KG1 (cell line): ENCODE results near the gene INSRR.

Experiments
- DNase-seq: peaks from one replicate; lab custom pipeline; 2025; lab: John Stamatoyannopoulos, UW

Gene INSRR

DNA sequence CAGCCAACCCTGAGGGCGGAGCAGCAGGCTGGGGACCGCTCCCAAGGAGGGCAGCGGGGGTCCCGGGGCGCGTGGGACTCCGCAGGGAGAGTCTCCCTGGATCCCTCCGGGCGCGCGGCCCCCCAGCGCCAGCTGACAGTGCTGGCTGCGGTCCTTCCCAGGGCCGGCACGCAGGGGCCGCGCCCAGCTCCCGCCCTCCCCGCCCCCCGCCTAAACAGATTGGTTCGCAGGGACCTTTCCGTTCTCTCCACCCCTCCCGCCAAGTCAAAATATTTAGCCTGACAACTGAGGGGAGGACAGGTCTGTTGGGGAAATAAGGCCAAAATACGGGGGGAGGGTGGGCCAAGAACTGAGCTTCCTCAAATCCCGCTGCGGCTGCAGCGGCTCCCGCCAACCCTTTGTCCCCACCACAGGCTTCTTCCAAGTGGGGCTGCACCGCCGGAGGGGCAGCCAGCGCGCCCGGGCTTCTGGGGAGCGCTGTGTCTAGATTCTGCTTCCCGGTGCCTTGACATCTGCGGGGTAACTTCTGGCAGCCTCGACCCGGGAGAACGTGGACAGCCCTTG lies at the start of gene INSRR:
Gene INSRR, minus strand, starts transcription at position 159 of the 564 bp plus-strand sequence. CDS start 496 bp downstream, outside the sequence.
- no peak for DNase-seq

DNA sequence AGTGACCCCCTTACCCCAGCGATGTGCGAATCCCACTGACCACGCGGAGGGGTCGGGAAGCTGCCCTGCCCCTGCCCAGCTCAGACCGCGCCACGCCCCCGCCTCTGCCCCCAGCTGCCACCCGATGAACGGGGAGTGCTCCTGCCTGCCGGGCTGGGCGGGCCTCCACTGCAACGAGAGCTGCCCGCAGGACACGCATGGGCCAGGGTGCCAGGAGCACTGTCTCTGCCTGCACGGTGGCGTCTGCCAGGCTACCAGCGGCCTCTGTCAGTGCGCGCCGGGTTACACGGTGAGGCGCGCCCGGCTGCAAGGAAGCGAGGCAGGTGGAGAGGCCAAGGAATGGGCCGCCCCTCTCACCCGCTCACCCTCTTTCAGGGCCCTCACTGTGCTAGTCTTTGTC lies 49.6 kb upstream of the INSRR start:
- DNase-seq: no peak

DNA sequence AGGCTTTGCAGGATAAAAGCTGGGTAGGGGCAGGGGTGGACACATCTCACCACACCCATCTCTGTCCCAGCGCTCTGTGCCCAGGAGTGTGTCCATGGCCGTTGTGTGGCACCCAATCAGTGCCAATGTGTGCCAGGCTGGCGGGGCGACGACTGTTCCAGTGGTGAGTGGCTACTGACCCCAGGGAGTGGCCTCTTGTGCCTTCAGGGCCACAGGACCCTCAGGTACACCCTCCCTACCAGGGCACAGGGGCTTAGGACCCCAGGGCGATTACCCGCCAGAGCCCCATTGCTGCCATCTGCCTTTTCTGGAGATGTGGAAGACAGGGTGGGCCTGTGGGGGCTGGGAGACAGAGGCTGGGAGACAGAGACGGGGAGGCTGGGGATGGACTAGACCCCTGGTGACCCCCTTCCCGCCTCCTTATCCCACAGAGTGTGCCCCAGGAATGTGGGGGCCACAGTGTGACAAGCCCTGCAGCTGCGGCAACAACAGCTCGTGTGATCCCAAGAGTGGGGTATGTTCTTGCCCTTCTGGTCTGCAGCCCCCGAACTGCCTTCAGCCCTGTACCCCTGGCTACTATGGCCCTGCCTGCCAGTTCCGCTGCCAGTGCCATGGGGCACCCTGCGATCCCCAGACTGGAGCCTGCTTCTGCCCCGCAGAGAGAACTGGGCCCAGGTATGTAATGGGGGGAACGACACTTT lies 47.4 kb upstream of the INSRR start:
- DNase-seq: no peak

GRCh38 chr1:156905651-156906050 lies 46.7 kb upstream of the INSRR start:
- no peak for DNase-seq

- DNase-seq: no peak
Measured at GRCh38 chr1:156905176-156905575, 46.3 kb upstream of the INSRR start.

DNA sequence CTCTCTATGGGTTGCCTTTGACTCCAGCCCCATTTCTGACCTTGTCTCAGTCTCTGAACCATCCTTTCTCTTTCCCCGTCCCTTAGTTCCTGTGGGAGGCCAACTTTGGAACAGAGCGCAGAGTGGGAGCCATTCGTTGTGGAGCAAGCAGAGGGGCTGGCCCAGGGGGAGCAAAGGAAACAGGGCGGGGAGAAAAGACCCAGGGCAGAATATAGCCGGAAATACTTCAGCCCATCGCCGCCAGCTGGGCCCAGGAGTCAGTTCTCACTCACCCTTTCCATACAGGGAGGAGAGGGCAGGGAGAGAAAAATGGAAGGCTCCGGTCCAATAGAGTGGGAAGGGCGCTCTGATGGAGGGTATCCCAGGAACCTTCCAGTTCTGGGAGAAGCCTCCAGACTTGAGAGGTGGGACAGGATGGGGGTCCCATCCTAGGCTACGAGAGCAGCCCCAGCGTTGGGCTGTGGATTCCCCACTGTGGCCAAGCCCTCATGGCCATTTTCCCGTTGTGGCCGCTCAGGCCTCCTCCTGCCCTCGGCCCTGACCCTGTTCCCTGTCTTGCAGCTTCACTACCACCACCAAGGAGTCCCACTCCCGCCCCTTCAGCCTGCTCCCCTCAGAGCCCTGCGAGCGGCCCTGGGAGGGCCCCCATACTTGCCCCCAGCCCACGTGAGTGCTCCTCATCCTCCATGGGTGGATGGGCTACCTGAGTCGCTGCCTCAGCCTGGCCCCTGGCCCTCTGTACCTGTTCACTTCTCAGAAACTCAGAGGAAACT lies 45.5 kb upstream of the INSRR start:
- DNase-seq: no peak

- no peak for DNase-seq
Measured at GRCh38 chr1:156903328-156904091, 44.6 kb upstream of the INSRR start.

- DNase-seq: no peak
Measured at GRCh38 chr1:156901966-156902915, 43.3 kb upstream of the INSRR start.

- DNase-seq: no peak
Measured at GRCh38 chr1:156901590-156901900, 42.6 kb upstream of the INSRR start.

DNA sequence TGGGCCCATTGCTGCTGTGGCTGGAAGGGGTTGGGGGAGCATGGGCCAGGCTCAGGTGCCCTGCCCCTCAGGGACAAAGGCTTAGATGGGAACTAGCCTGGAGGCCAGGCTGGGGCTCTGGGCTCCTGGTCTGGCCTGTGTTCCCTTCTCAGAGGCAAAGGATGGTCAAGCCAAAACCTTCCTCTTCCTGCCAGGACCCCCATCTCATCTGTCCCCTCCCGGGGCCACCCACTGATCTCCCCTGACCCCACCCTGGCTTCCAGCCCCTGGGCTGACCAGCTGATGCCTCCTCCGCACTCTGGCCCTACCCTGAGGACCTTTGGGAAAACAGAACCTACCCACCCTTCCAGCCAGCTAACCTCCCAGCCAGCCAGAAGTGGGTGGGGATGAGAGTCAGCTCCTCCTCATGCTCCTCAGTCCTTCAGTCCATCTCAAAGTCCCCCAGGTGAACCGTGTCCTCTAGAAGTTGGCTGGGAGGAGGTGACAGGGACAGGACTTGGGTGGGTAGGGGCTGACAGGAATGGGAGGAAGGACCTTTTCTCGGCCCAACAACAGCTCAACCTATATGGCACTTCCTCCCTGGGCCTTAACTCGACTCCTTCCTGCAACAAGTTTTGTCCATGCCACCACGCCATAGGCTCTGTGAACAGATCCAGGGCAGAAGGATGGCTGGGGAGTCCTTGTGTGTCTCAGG lies 42.1 kb upstream of the INSRR start:
- no peak for DNase-seq

- no peak for DNase-seq
Measured at GRCh38 chr1:156899956-156900718, 41.2 kb upstream of the INSRR start.

DNA sequence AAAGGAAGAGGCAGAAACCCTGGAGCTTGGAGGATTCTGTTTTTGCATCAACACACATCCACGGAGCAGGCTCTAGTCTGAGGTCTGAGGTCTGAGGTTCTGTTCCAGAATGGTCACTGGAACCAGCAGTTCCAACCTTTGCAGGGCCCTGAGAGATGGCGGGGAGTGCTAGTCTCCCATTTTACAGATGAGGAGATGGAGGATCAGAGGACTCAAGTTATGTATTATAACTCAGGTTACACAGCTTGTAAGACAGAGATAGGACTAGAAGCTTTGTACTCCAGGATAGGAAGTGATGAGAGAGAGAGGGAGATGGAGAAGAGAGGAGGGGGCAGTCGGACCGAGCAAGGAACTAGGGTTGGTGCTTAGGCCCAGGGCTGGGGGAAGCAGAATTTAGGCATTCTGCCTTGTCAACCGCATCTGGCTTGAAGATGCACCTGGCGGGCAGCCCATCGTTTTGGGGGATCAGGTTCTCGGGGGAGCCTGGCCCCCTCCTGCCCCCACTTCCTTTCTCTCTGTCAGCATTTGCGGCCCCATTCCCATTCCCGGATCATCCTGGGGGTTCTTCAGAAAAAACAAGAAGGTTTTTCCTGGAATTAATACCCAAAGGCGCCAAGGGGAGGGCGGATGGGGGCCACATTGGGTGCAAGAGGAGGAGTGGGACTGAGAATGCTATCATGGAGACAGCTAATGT lies 40.2 kb upstream of the INSRR start:
- no peak for DNase-seq

DNA sequence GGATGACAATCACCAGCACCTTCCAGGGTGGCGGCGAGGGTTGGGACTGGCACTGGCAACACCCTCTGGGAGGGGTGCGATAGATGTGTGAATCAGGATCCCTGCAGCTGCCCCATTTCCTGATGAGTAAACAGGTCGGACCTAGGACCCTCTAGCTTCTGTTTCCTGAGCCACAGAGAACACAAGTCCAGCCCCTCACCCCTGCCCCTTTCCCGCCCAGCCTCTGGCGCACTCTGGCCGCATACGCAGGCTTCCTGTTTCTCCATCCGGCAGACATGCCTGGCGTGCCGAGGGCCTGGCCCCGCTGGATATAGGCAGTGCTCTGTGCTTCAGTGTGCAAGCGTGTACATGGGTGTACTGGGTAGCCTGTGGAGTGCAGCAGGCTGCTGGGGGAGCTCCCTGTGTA lies 39.2 kb upstream of the INSRR start:
- peak; percentile 29 for DNase-seq

DNA sequence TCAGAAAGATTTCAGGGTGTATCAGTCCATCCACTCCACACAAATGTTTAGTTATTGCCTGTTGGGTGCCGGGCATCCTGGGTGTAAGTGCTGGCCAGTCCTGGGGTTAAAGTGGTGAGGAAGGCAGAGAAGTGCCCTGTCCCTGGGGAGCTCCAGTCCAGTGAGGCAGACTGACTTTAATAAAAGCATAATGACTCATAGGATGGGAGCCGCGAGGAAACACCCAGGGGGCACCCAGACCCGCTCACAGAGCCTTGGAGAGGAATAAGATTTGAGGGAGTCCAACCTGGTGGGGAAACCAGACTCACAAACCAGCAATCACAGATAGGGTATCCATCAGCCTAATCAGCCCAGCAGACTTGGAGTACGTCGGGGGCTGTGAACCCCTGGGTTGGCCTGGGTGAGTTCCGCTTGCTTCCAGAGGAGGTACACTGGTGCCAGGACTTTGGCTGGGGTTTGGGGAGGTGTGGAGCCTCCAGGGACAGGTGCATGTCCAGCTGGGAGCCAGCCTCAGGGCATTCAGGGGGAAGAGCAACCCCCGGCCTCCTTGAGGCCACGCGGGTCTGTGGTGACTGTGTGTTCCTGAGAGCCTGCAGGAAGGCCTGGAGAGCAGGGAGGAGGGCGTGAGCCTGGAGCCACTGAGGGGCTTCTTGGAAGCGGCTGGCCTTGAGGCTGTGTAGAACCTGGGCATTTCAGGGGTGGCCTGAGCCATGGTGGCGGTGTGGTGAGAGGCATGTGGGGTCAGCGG lies 38.3 kb upstream of the INSRR start:
- no peak for DNase-seq

GRCh38 chr1:156896490-156897033 lies 37.6 kb upstream of the INSRR start:
- no peak for DNase-seq

- DNase-seq: no peak
Measured at GRCh38 chr1:156895927-156896326, 37.0 kb upstream of the INSRR start.

DNA sequence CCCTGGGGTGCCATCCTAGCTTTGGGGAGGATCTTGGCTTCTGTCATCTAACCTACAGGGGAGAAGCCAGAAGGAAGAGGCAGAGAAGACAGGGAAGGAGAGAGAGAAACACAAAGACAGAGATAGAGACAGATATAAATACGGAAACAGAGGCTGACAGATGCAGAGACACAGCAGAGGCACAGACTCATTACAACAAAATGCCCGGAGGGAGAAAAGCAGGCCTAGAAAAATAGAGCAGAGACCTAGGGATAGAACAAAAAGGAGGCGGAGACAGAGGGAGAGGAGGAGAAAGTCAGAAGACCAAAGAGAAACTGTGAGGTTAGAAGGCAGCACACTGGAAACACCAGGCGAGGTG lies 36.5 kb upstream of the INSRR start:
- no peak for DNase-seq

DNA sequence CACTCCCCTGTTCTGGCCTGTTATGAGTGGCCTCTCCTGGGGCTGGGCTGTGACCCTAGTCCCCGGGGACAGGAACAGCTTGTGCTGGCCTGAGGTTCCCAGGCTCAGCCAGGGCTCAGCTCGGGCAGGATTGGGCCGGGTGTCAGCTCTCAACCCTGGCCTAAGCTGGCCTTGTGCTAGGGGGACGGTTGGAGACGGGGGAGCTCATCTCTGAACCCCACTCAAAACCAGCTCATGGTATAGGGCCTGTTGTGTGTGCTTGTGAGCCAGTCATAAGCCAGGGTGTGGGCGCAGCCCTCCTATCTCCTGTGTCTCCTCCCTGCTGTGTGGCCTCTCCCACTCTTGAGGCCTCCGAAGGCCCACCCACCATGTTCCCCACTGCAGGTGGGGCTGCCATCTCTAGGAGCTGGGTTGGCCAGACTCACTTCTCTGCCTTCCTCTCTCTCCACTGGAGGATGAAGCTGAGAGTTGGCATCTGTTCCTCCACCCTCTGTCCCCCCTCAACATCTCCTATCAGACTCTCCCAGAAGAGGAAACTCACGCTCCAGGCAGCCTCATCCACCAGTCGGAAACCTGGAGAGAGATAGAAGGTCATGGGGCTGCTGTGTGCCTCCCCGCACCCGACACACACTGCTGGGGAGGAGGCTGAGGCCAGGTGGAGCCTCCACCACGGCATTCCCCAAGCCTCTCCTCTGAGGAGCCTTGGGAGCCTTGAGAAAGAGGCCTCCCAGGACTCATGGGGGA lies 36.0 kb upstream of the INSRR start:
- DNase-seq: no peak
